Calu3 (cell line): ENCODE data around the gene SS18. TPM values are rescaled to one million over a fixed set of nuclear protein-coding genes. Genes with fewer than 3 reads are reported as not detected.

ENCODE experiments used
- BruUV-seq: library from RNA; stranded (reverse); fragments of 400-500 nt; replicated peaks from 2 replicates; lab custom pipeline; 2021; lab: Mats Ljungman, UMichigan
- CTCF ChIA-PET: fragments of 300-600 bp; sonication (Branson Sonifier 250); formaldehyde crosslinking; loops from one replicate; lab custom pipeline; 2022; ENCODE audit warnings: antibody characterized with exemption; lab: Charles Lee
- DNase-seq: peaks from one replicate; pipeline ENCODE4 v3.0.0; 2022
- H3K27ac Mint-ChIP-seq: one replicate; pipeline ENCODE4 v1.8.0; 2022; ENCODE audit warnings: mixed read lengths; ENCODE audit not compliant: unreplicated experiment
- H3K27me3 Mint-ChIP-seq: one replicate; pipeline ENCODE4 v1.8.0; 2022; ENCODE audit warnings: mixed read lengths; ENCODE audit not compliant: unreplicated experiment
- H3K36me3 Mint-ChIP-seq: one replicate; pipeline ENCODE4 v1.8.0; 2022; ENCODE audit warnings: mild to moderate bottlenecking, moderate library complexity, mixed read lengths; ENCODE audit not compliant: insufficient read depth, unreplicated experiment
- H3K4me1 Mint-ChIP-seq: one replicate; pipeline ENCODE4 v1.8.0; 2022; ENCODE audit warnings: mild to moderate bottlenecking, low read depth, mixed read lengths; ENCODE audit not compliant: unreplicated experiment
- H3K4me3 Mint-ChIP-seq: one replicate; pipeline ENCODE4 v1.8.0; 2022; ENCODE audit warnings: mild to moderate bottlenecking, low read depth, moderate library complexity, mixed read lengths; ENCODE audit not compliant: unreplicated experiment
- H3K9me3 Mint-ChIP-seq: one replicate; pipeline ENCODE4 v1.8.0; 2022; ENCODE audit warnings: low read depth, mixed read lengths; ENCODE audit not compliant: unreplicated experiment
- intact Hi-C: fragments of 100-400 bp; cut with micrococcal nuclease; formaldehyde crosslinking; loops from one replicate; pipeline ENCODE4 v1.10.0; 2022; ENCODE audit not compliant: unreplicated experiment
- total RNA-seq: library from RNA; stranded (reverse); gene quantifications from 2 replicates; pipeline ENCODE4 v1.2.3, GENCODE V29; 2022
- TF ChIP-seq, protein P1 (sequence below): fragments of 200-600 bp; IDR thresholded peaks from one replicate; pipeline ENCODE4 v1.8.0; 2022; ENCODE audit warnings: antibody characterized with exemption; ENCODE audit not compliant: unreplicated experiment

SS18 gene
- total RNA-seq, 1 experiment from 2014 or later: 89.9 TPM

DNA sequence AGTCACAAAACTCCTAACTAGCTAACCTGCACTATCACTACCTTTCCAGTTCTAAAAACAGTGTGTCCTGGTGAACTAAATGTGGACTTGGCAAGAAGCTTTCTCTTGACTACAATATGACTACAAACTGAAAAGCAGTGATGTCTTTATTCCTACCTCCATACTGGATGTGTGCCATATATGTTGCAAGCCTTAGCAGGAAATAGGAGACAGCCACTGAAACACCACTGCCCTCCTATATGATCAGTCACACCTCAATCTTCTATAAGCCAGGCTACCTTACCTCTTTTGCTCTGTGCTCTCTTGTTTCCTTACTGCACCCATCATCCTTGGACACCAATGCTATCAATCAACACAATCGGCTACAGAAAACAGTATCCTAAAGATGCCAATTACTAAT lies 34.1 kb downstream of the SS18 start:
- no peak overlapping the region for H3K4me3 Mint-ChIP-seq
- H3K36me3 Mint-ChIP-seq: peaks cover 31% of the 10 kb centered on the region
- no peaks in the 10 kb centered on the region for H3K4me1 Mint-ChIP-seq
- CTCF ChIA-PET: no interaction called here
- no peak overlapping the region for H3K27ac Mint-ChIP-seq
- no TSS peak for BruUV-seq
- intact Hi-C loops: no loop called here
- no peaks in the 10 kb centered on the region for H3K27me3 Mint-ChIP-seq
- no peaks in the 10 kb centered on the region for H3K9me3 Mint-ChIP-seq
- TF ChIP-seq, protein P1, sequence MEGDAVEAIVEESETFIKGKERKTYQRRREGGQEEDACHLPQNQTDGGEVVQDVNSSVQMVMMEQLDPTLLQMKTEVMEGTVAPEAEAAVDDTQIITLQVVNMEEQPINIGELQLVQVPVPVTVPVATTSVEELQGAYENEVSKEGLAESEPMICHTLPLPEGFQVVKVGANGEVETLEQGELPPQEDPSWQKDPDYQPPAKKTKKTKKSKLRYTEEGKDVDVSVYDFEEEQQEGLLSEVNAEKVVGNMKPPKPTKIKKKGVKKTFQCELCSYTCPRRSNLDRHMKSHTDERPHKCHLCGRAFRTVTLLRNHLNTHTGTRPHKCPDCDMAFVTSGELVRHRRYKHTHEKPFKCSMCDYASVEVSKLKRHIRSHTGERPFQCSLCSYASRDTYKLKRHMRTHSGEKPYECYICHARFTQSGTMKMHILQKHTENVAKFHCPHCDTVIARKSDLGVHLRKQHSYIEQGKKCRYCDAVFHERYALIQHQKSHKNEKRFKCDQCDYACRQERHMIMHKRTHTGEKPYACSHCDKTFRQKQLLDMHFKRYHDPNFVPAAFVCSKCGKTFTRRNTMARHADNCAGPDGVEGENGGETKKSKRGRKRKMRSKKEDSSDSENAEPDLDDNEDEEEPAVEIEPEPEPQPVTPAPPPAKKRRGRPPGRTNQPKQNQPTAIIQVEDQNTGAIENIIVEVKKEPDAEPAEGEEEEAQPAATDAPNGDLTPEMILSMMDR: no peak
- no peak for DNase-seq

DNA sequence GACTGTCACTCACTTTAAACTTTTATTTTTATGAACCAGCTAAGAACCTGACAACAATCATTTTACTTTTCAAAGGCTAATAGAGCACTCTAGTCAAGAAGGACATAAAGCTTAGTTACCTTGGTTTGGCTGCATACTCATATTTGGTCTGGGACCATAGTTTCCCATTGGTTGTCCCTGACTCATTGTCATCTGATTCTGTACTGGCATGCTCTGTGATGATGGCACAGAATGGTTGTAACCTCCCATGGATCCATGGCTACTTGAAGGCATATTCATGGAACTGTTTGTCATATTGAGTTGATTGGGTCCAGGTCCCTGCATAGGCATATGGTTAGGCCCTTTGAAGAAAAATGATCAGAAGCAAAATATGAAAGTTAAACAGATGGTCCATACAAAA lies 37.9 kb downstream of the SS18 start:
- no TSS peak for BruUV-seq
- H3K27ac Mint-ChIP-seq: no peak overlapping the region
- H3K36me3 Mint-ChIP-seq: peaks cover 19% of the 10 kb centered on the region
- CTCF ChIA-PET: no interaction called here
- no peak overlapping the region for H3K4me3 Mint-ChIP-seq
- intact Hi-C loops: no loop called here
- H3K9me3 Mint-ChIP-seq: no peaks in the 10 kb centered on the region
- TF ChIP-seq, protein P1: no peak
- H3K27me3 Mint-ChIP-seq: no peaks in the 10 kb centered on the region
- no peak for DNase-seq
- H3K4me1 Mint-ChIP-seq: no peaks in the 10 kb centered on the region

DNA sequence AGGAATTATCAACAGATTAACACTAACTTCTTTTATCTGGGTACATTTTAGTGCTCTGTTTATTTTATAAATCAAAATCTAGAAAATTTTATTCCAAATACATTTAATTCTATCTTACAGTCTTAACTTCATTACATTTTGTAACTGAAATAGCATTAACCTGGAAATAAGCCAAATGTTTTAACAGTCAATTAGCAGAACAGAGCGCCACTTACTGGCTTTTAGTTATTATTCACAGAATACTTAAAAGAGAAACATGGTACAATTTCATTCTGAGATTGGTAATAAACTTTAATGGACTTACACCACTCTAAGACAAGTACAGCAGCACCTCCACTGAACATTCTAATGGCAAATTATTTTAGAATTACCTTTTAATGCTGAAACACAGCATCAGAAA lies 38.6 kb downstream of the SS18 start:
- CTCF ChIA-PET: no interaction called here
- H3K4me1 Mint-ChIP-seq: no peaks in the 10 kb centered on the region
- H3K9me3 Mint-ChIP-seq: no peaks in the 10 kb centered on the region
- BruUV-seq: no TSS peak
- TF ChIP-seq, protein P1: no peak
- DNase-seq: no peak
- no peaks in the 10 kb centered on the region for H3K27me3 Mint-ChIP-seq
- peaks cover 15% of the 10 kb centered on the region for H3K36me3 Mint-ChIP-seq
- H3K4me3 Mint-ChIP-seq: no peak overlapping the region
- H3K27ac Mint-ChIP-seq: no peak overlapping the region
- intact Hi-C loops: no loop called here

DNA sequence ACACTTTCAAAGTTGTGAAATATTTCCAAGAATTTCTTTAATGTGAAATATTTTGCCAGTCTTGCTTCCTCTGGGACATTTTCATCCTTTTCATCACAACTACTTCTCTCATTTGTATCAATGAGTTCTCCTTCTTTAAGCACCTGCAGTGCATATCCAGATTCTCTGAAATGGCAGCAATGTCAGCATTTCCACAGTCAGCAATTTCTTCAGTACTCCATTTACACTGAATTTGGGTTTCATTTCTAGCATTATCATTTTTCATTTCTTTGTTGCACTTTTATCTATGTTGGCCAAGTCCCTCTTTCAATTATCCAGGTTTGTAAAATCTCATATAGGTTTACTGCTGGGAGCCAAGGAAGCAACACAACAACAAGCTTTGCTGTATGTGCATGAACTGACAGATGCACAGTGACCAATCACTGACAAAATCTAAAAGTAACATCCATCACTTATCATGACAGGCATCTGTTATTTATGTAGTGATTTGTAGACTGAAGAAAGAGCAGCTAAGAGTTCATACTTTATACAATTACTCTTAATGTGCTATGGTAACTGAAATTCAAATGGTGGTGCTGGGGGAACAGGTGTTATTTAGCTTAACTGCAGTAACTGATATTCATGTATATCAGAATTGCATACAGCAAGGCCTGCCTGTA lies 43.9 kb downstream of the SS18 start:
- intact Hi-C loops: no loop called here
- no TSS peak for BruUV-seq

More for the DNA sequence above, 43.9 kb downstream of the SS18 start:
- Mint-ChIP-seq H3K27ac (no peak overlapping the region), H3K36me3 (peaks cover 6% of the 10 kb centered on the region), H3K4me1 (no peaks in the 10 kb centered on the region), H3K4me3 (no peak overlapping the region), H3K27me3 (no peaks in the 10 kb centered on the region), H3K9me3 (no peaks in the 10 kb centered on the region)
- TF ChIP-seq, protein P1: no peak
- CTCF ChIA-PET: no interaction called here
- DNase-seq: no peak
